Fibroblast of skin of back (primary cell): ENCODE measurements around the gene TESK1.
A peak's percentile ranks its signal among the peaks of the same experiment; 100 is the strongest.
"Not testable (repeated sequence)": the region's sequence is repeated elsewhere in the genome, so short reads cannot be mapped to it uniquely, and the experiment has no call there.

ENCODE experiments used
- DNase-seq: peaks from one replicate; pipeline ENCODE4 v3.0.0-alpha.2; 2013

TESK1 gene

DNA sequence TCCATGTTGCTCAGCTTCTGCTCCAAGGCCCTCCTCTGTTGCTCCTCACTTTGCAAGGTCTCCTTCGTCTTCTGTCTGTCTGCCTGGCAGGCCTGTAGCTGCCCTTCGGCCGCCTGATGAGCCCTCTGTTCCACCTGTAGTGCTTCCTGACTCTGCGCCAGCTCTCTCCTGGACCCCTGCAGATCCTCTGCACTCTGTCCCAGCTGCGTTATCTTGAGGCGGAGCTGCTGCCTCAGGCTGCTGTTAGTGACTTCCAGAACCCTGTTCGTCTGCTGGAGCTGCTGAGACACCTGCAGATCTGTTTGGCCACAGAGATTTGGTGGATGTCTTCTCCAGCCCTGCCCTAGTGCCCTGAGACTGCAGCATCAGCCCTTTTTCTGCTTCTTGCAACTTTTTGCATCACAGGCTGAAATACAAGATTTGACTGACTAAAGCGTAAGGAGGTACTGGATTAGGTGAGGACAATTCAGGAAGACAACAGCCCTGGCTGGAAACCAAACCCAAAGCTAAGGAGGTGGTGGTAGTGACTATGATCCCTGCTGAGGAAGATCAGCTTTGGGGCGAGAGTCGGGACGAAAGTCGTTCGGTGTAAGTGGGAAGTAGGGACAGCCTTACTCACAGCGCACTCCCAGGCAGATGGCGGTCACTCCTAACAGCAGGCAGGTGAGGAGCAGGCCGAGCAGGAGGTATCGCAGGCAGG lies 11.1 kb downstream of the TESK1 start:
- DNase-seq: no peak

- DNase-seq: peak; percentile 56
Observed at GRCh38 chr9:35616681-35617459, 11.8 kb downstream of the TESK1 start.

GRCh38 chr9:35617548-35617947 lies 12.5 kb downstream of the TESK1 start:
- no peak for DNase-seq

- DNase-seq: no peak
Observed at GRCh38 chr9:35618325-35618727, 13.3 kb downstream of the TESK1 start, which contains the start of gene CD72. CD72 (minus strand) TSS chr9:35618413; CDS start chr9:35618303, 110 bp downstream.

- no peak for DNase-seq
Observed at GRCh38 chr9:35618854-35619799, 14.1 kb downstream of the TESK1 start.

GRCh38 chr9:35619800-35620158 lies 14.7 kb downstream of the TESK1 start:
- no peak for DNase-seq

- no peak for DNase-seq
Observed at GRCh38 chr9:35627575-35627974, 22.5 kb downstream of the TESK1 start.

- no peak for DNase-seq
Observed at GRCh38 chr9:35628389-35628991, 23.4 kb downstream of the TESK1 start.

- no peak for DNase-seq
Observed at GRCh38 chr9:35629597-35629996, 24.5 kb downstream of the TESK1 start.

DNA sequence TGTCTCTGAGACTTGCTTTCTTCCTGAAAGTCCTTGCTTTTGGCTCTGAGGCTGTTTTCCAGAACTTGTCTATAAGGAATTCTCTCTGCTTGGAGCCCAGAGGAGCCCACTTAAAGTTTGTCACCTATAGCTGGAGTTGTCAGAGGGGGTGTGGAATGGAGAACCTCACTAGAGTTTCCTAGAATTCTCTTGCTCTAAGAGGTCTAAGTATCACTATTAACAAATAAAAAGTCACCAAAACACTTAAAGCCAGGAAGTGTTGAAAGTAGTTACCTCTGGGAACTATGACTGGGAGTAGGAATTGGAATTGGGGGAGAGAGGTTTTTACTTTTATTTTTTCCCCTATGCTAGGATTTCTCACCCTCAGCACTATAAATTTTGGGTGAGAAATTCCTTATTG lies 30.7 kb downstream of the TESK1 start:
- no peak for DNase-seq

- no peak for DNase-seq
Observed at GRCh38 chr9:35636135-35636876, 31.2 kb downstream of the TESK1 start.

DNA sequence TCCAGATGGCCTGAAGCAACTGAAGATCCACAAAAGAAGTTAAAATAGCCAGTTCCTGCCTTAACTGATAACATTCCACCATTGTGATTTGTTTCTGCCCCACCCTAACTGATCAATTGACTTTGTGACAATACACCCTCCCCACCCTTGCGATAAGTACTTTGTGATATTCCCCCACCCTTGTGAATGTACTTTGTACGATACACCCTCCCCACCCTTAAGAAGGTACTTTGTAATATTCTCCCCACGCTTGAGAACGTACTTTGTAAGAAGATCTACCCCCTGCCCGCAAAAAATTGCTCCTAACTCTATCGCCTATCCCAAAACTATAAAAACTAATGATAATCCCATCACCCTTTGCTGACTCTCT lies 31.8 kb downstream of the TESK1 start:
- DNase-seq: not testable (repeated sequence)

- not testable (repeated sequence) for DNase-seq
Observed at GRCh38 chr9:35637427-35637955, 32.4 kb downstream of the TESK1 start.

GRCh38 chr9:35638751-35639150 lies 33.7 kb downstream of the TESK1 start:
- not testable (repeated sequence) for DNase-seq

DNA sequence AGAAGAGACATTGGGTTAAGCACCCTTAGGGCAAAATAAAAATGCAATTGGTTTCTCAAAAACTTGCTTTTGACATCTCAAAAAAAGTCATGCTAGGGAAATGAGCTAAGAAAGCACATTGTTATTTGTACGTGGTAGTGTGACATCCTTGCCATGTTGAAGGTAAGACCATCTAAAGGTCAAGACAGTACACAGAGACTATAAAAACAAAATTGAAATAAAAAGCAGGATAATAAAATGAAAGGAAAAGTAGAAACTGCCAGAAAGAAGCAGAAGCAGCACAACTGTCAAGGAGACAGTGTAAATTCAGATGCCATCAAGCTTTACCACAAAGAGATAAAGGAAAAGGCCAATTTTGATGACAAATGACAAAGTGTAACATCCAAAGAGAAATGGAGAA lies 34.2 kb downstream of the TESK1 start:
- not testable (repeated sequence) for DNase-seq

- DNase-seq: no peak
Observed at GRCh38 chr9:35639631-35640030, 34.6 kb downstream of the TESK1 start.

GRCh38 chr9:35640431-35640830 lies 35.4 kb downstream of the TESK1 start:
- DNase-seq: not testable (repeated sequence)

DNA sequence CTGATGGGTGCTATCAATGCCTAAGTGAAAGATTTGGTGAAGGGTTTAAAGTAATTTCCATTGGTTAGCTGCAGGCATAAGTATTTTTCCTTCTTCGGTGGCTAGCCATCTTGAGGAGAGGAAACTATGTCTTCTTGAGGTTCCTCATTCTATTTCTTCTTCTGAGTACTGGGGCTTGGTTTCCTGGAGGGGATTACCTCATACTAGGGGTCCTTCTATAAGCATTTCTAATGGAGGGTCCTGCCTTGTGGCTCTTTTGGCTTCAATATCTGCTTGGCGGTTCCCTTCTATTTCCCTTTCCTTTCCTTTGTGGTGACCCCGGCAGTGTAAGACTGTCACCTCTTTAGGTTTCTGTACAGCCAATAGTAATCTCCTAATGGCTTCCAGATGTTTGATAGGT lies 36.4 kb downstream of the TESK1 start:
- DNase-seq: not testable (repeated sequence)

- DNase-seq: no peak
Observed at GRCh38 chr9:35643046-35643445, 38.0 kb downstream of the TESK1 start.

DNA sequence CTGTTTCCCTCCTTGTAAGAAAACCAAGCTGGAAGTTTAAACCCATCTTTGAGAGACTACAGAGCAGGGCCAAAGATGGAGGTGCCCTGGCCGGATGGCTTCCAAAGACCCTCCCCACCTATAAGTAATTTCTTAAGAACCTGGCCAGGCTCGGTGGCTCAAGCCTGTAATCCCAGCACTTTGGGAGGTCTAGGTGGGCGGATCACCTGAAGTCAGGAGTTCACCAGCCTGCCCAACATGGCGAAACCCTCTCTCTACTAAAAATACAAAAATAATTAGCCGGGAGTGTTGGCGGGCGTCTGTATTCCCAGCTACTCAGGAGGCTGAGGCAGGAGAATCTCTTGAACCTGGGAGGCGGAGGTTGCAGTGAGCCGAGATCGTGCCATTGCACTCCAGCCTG lies 40.7 kb downstream of the TESK1 start:
- not testable (repeated sequence) for DNase-seq

DNA sequence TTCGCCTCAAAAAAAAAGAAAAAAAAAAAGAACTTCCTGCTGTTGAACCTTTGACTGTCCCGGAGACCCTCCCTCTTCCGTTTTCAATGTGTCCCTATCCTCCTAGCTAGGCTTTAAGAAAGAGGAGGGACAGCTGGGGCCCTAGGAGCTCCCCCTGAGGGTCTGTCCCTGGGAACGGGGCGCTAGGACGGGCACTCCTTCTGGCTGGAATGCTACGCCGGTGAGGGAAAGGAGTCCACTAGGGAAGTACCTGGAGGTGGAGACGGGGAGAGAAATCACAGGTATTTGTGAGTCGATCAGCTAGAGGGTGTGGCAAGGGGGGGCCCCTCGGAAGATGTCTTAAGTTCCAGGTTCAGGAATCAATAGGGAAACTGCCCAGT lies 41.1 kb downstream of the TESK1 start:
- DNase-seq: no peak
